ENCODE measurements around the gene NEU3. TPM values are rescaled to one million over a fixed set of nuclear protein-coding genes. Genes with fewer than 3 reads are reported as not detected.

The NEU3 gene
- total RNA-seq, 1 experiment from 2014 or later = 19.3 TPM

DNA sequence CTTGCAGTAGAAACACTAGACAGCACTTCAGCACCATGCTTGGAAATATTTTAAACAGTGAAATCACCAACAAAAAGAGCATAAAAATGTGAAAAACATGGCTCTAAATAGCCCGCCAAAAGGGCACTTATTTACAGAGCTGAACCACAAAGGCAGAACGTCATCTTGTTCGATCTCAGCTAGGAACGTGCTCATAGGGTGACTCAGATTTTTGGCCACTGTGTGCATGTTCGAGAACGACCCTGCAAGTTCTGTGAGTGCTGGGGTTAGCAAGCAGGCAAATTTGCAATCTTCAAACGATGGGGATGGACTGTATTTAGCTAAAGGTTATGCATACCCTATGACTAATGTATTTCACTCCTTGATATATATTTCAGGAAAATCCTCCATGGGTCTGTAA, 77.3 kb downstream of the NEU3 start:
- no peak for TF ChIP-seq CTCF (IDR thresholded peaks at IDR 0.05; ENCODE audit: insufficient read depth in 1 of 2, low read depth in 1 of 2, low read length in 1 of 2, severe bottlenecking in 1 of 2, unreplicated experiment in 1 of 2)
- no peaks in the 10 kb centered on the region for H3K4me1 Mint-ChIP-seq (ENCODE audit: low read depth, unreplicated experiment)
- no peaks in the 10 kb centered on the region for H3K36me3 Mint-ChIP-seq (ENCODE audit: insufficient read depth, unreplicated experiment)
- ChIA-PET POLR2A (no interaction called here), CTCF (interaction anchor here (0.6 kb wide), 1 partner anchor 1011 kb away, joined by 3 read pairs; no protein-coding TSS in a partner anchor)
- H3K27me3 ChIP-seq (replicated peaks; ENCODE audit: control insufficient read depth, insufficient read depth, low read length) = no peaks in the 10 kb centered on the region; the same call in 1 of the 2 replicates
- H3K9me3 Mint-ChIP-seq (ENCODE audit: unreplicated experiment) = no peaks in the 10 kb centered on the region
- H3K4me3 Mint-ChIP-seq (ENCODE audit: unreplicated experiment) = no peak overlapping the region
- H3K9me3 ChIP-seq = no peaks in the 10 kb centered on the region; the same call in 1 of the 2 replicates
- no peak for DNase-seq
- intact Hi-C loops (cut with micrococcal nuclease; ENCODE audit: unreplicated experiment) = no loop called here
- H3K4me1 ChIP-seq = no peaks in the 10 kb centered on the region
- no peak overlapping the region for H3K4me3 ChIP-seq (ENCODE audit: low read depth, low read length)
- H3K27me3 Mint-ChIP-seq (ENCODE audit: insufficient read depth, unreplicated experiment) = peaks cover 7% of the 10 kb centered on the region
- BruUV-seq (replicated peaks) = no TSS peak
- no peaks in the 10 kb centered on the region for H3K36me3 ChIP-seq (ENCODE audit: control insufficient read depth, insufficient read depth, low read length)
- no peak overlapping the region for H3K27ac Mint-ChIP-seq (ENCODE audit: unreplicated experiment)

Other genes with a start within 250 kb of the NEU3 start
- 28.0 and 28.7 TPM in 2 replicates for gene RNF169, start 240.1 kb upstream of the NEU3 start, total RNA-seq (2022)
- gene XRRA1, start 39.8 kb upstream of the NEU3 start, total RNA-seq (2022) = 9.7 and 11.9 TPM in 2 replicates
- gene SPCS2, start 39.7 kb upstream of the NEU3 start, total RNA-seq (2022) = 309 and 328 TPM in 2 replicates
- gene OR2AT4, start 107.9 kb downstream of the NEU3 start, total RNA-seq (2022) = not detected in 2 replicates
- gene SLCO2B1, start 162.2 kb downstream of the NEU3 start, total RNA-seq (2022) = 231 and 277 TPM in 2 replicates